GM23338 (cell line): ENCODE data around the gene KCTD8. TPM values are rescaled to one million over a fixed set of nuclear protein-coding genes. Genes with fewer than 3 reads are reported as not detected.

Experiments
- ATAC-seq: fragments of 200-7000 bp; cut with Tn5 transposase; 3 replicates; pipeline ENCODE4 v1.9.1; 2020
- DNase-seq: peaks from one replicate; pipeline ENCODE4 v3.0.0-alpha.2; 2015; ENCODE audit warnings: low spot score
- H2AFZ ChIP-seq: fragments of 200-600 bp; sonication (generic); 2 replicates; pipeline ENCODE4 v1.8.0; 2016; ENCODE audit warnings: antibody characterized with exemption, mild to moderate bottlenecking, moderate library complexity
- H3F3A ChIP-seq: fragments of 200-600 bp; sonication (generic); replicated peaks from 2 replicates; pipeline ENCODE4 v1.8.0; 2017; ENCODE audit warnings: antibody characterized with exemption, mixed run types, low read depth
- H3K27ac ChIP-seq: fragments of 200-600 bp; sonication (generic); 2 replicates; pipeline ENCODE4 v1.6.1; 2016; ENCODE audit warnings: low read depth
- H3K27me3 ChIP-seq: fragments of 200-600 bp; sonication (generic); 2 replicates; pipeline ENCODE4 v1.8.0; 2016; ENCODE audit warnings: mild to moderate bottlenecking, mixed run types, moderate library complexity; ENCODE audit not compliant: insufficient read depth
- H3K36me3 ChIP-seq: fragments of 200-600 bp; sonication (generic); 2 replicates; pipeline ENCODE4 v1.8.0; 2016; ENCODE audit warnings: mild to moderate bottlenecking; ENCODE audit not compliant: insufficient read depth
- H3K4me1 ChIP-seq: fragments of 200-600 bp; sonication (generic); 2 replicates; pipeline ENCODE4 v1.8.0; 2016; ENCODE audit warnings: mild to moderate bottlenecking, moderate library complexity; ENCODE audit not compliant: insufficient read depth
- H3K4me2 ChIP-seq: fragments of 200-600 bp; sonication (generic); 2 replicates; pipeline ENCODE4 v1.7.1; 2017; ENCODE audit warnings: mixed run types
- H3K4me3 ChIP-seq: fragments of 200-600 bp; sonication (generic); 2 replicates; pipeline ENCODE4 v1.6.1; 2016; ENCODE audit warnings: mixed run types
- H3K79me2 ChIP-seq: fragments of 200-600 bp; sonication (generic); replicated peaks from 2 replicates; pipeline ENCODE4 v1.8.0; 2017; ENCODE audit warnings: mild to moderate bottlenecking; ENCODE audit not compliant: insufficient read depth
- H3K9me2 ChIP-seq: fragments of 200-600 bp; sonication (generic); 2 replicates; pipeline ENCODE4 v1.8.0; 2017; ENCODE audit not compliant: insufficient read depth
- H4K20me1 ChIP-seq: fragments of 200-600 bp; sonication (generic); replicated peaks from 2 replicates; pipeline ENCODE4 v1.8.0; 2017; ENCODE audit warnings: mild to moderate bottlenecking; ENCODE audit not compliant: insufficient read depth
- H3K27ac Mint-ChIP-seq: 2 replicates; pipeline ENCODE4 v1.8.0; 2020; ENCODE audit warnings: inconsistent platforms, mild to moderate bottlenecking, moderate library complexity, mixed read lengths
- H3K27me3 Mint-ChIP-seq: 3 replicates; pipeline ENCODE4 v1.8.0; 2022; ENCODE audit warnings: low read depth, mild to moderate bottlenecking, moderate library complexity, mixed read lengths, inconsistent platforms; ENCODE audit not compliant: insufficient read depth, poor library complexity
- H3K36me3 Mint-ChIP-seq: 3 replicates; pipeline ENCODE4 v1.8.0; 2021; ENCODE audit warnings: low read depth, mild to moderate bottlenecking, inconsistent platforms, moderate library complexity, mixed read lengths
- H3K4me1 Mint-ChIP-seq: 3 replicates; pipeline ENCODE4 v1.8.0; 2020; ENCODE audit warnings: mild to moderate bottlenecking, inconsistent platforms, mixed read lengths
- H3K4me3 Mint-ChIP-seq: 3 replicates; pipeline ENCODE4 v1.8.0; 2021; ENCODE audit warnings: moderate library complexity, mild to moderate bottlenecking, inconsistent platforms, mixed read lengths
- H3K9me3 Mint-ChIP-seq: 3 replicates; pipeline ENCODE4 v1.8.0; 2020; ENCODE audit warnings: moderate library complexity, mild to moderate bottlenecking, inconsistent platforms, mixed read lengths
- CREB1 ChIP-seq: fragments of 250-450 bp; sonication (Bioruptor Pico); IDR thresholded peaks from 2 replicates; pipeline ENCODE4 v1.5.0; 2020; ENCODE audit warnings: low read depth, mild to moderate bottlenecking, moderate library complexity
- CTCF ChIP-seq, 2 experiments: fragments of 200-600 bp in 1 of 2; sonication (generic) in 1 of 2; conservative IDR thresholded peaks; 2 replicates each; pipeline versions ENCODE4 v1.5.1 to v1.6.1; 2016 to 2017; ENCODE audit warnings: antibody characterized with exemption in 2 of 2, low read depth in 2 of 2, mild to moderate bottlenecking in 2 of 2, moderate library complexity in 1 of 2
- ETS1 ChIP-seq: IDR thresholded peaks from 2 replicates; pipeline ENCODE4 v1.6.1; 2016; ENCODE audit warnings: antibody characterized with exemption
- EZH2 ChIP-seq: fragments of 200-600 bp; sonication (generic); IDR thresholded peaks from one replicate; pipeline ENCODE4 v1.8.0; 2017; ENCODE audit warnings: antibody characterized with exemption, mild to moderate bottlenecking, low read depth; ENCODE audit not compliant: unreplicated experiment
- EZH2phosphoT487 ChIP-seq: fragments of 200-600 bp; sonication (generic); IDR thresholded peaks from one replicate; pipeline ENCODE4 v1.8.1; 2018; ENCODE audit warnings: antibody characterized with exemption; ENCODE audit not compliant: unreplicated experiment
- JUNB ChIP-seq: IDR thresholded peaks from one replicate; pipeline ENCODE4 v1.6.1; 2016; ENCODE audit warnings: antibody characterized with exemption; ENCODE audit not compliant: unreplicated experiment
- NANOG ChIP-seq: IDR thresholded peaks from 2 replicates; pipeline ENCODE4 v1.6.1; 2016; ENCODE audit warnings: antibody characterized with exemption, borderline replicate concordance
- POLR2AphosphoS5 ChIP-seq: IDR thresholded peaks from 2 replicates; pipeline ENCODE4 v1.6.1; 2016; ENCODE audit warnings: antibody characterized with exemption, low read depth
- REST ChIP-seq: IDR thresholded peaks from one replicate; pipeline ENCODE4 v1.6.1; 2018; ENCODE audit warnings: antibody characterized with exemption; ENCODE audit not compliant: unreplicated experiment
- STAT1 ChIP-seq: IDR thresholded peaks from one replicate; pipeline ENCODE4 v1.6.1; 2016; ENCODE audit warnings: antibody characterized with exemption; ENCODE audit not compliant: unreplicated experiment
- ZNF114 ChIP-seq: fragments of 250-450 bp; sonication (Bioruptor Pico); IDR thresholded peaks from 2 replicates; pipeline ENCODE4 v1.5.0; 2020; ENCODE audit warnings: mild to moderate bottlenecking, moderate library complexity
- ZNF331 ChIP-seq: fragments of 250-450 bp; sonication (Bioruptor Pico); IDR thresholded peaks from 2 replicates; pipeline ENCODE4 v1.5.0; 2020; ENCODE audit warnings: low read depth, mild to moderate bottlenecking, moderate library complexity
- ZNF462 ChIP-seq: fragments of 250-450 bp; sonication (Bioruptor Pico); IDR thresholded peaks from 2 replicates; pipeline ENCODE4 v1.5.0; 2020; ENCODE audit warnings: mild to moderate bottlenecking, moderate library complexity
- polyA plus RNA-seq: library from polyadenylated mRNA; unstranded; fragments of >200 nt; fragmentation: Nextera tagmentation; extraction: Ambion mirVana; gene quantifications from 2 replicates; pipeline ENCODE4 v1.2.1, GENCODE V29; 2016
- total RNA-seq: library from RNA; depleted of rRNA; stranded (reverse); fragments of >200 nt; shearing (Covaris generic); gene quantifications from 2 replicates; pipeline ENCODE4 v1.2.3, GENCODE V29; 2014

Gene KCTD8
- total and polyA plus RNA-seq, 2 experiments from 2014 or later: 2.8 to 5.0 TPM

- Histone ChIP-seq H3K27me3 (peaks cover 28% of the 10 kb centered on the region), H3K27ac (no peak overlapping the region), H3F3A (no peaks in the 10 kb centered on the region), H3K79me2 (no peaks in the 10 kb centered on the region), H3K9me2 (no peaks in the 10 kb centered on the region), H4K20me1 (no peaks in the 10 kb centered on the region), H3K4me2 (no peak overlapping the region), H3K4me1 (peaks cover 23% of the 10 kb centered on the region), H3K4me3 (no peak overlapping the region), H3K36me3 (no peaks in the 10 kb centered on the region), H2AFZ (no peak overlapping the region)
- no peak for TF ChIP-seq ETS1
- TF ChIP-seq EZH2: no peak
- no peak for TF ChIP-seq EZH2phosphoT487
- no peak for TF ChIP-seq ZNF114 (CRISPR knock-in tag)
- TF ChIP-seq STAT1: no peak
- TF ChIP-seq CTCF (conservative IDR thresholded peaks at IDR 0.05; ENCODE audit: low read depth in 2 of 2): no peak
- no peak for TF ChIP-seq NANOG
- TF ChIP-seq JUNB: no peak
- TF ChIP-seq POLR2AphosphoS5: no peak
- no peak for TF ChIP-seq REST
- TF ChIP-seq ZNF462 (CRISPR knock-in tag): no peak
- no peak for TF ChIP-seq ZNF331 (CRISPR knock-in tag)
- no peak for TF ChIP-seq CREB1 (CRISPR knock-in tag)
- Mint-ChIP-seq H3K9me3 (peaks cover 5% of the 10 kb centered on the region; the same call in 2 of the 3 replicates), H3K4me1 (peaks cover 26% of the 10 kb centered on the region), H3K27ac (no peak overlapping the region), H3K4me3 (no peak overlapping the region), H3K36me3 (peaks cover 14% of the 10 kb centered on the region; the same call in 2 of the 3 replicates), H3K27me3 (peaks cover 7% of the 10 kb centered on the region)
- DNase-seq: no peak
- no peak for ATAC-seq
These were observed 217.6 kb downstream of the KCTD8 start for GRCh38 chr4:44231006-44231405.
